ENCODE measurements around the gene NIPAL3.

The NIPAL3 gene

GRCh38 chr1:24391882-24392603 is 23.6 kb upstream of the NIPAL3 start:
- DNase-seq = peak; percentile 56

GRCh38 chr1:24392604-24392946 is 23.0 kb upstream of the NIPAL3 start:
- DNase-seq = no peak

GRCh38 chr1:24392982-24393650 is 22.5 kb upstream of the NIPAL3 start:
- DNase-seq = no peak

DNA sequence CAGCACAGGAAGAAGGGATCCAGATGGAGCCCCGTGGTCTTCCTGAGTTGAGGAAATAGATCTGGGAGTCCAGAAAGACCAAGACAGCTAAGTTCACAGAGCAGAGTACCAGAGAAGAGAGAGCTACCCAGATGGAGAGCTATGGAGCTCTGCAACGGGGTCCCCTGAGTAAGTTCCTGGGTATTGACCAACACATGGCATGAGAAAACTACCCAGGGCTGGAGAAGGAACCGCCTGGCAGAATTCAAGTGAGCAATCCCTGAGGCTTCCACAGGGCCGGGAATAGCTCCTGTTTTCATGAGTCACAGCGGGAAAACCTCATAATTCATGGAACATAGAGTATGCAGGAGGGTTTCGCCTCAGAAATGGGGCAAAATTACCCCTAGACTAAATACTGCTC is 21.7 kb upstream of the NIPAL3 start:
- DNase-seq = no peak

GRCh38 chr1:24400065-24400464 is 15.5 kb upstream of the NIPAL3 start:
- no peak for DNase-seq

DNA sequence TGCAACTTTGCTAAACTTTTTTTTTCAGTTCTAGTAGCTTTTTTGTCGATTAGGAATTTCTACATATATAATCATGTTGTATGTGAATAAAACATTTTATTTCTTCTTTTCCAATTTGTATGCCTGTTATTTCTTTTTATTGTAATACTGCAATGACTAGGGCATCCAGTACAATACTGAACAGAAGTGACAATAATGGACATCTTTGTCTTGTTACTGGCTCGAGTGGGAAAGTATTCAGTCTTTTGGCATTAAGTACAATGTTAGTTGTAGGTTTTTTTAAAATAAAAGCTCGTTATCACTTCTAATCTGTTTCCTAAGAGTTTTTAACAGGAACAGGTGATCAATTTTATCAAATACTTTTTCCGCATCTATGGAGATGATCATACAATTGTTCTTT is 11.8 kb upstream of the NIPAL3 start:
- DNase-seq = no peak

DNA sequence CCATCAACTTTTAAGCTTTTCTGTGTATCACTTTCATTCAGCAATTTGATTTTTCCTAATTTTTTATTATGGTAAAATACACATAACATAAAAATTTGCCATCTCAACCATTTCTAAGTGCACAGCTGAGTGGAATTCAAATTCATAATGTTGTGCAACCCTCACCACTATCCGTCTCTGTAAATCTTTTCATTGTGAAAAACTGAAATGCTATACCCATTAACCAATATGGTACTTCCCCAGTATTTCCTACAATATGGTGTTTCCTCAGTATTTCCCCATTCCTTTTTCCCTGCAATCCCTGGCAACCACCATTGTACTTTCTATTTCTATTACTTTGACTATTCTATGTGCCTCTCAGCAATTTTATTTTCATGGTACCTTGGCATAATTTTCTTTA is 8.8 kb upstream of the NIPAL3 start:
- no peak for DNase-seq

DNA sequence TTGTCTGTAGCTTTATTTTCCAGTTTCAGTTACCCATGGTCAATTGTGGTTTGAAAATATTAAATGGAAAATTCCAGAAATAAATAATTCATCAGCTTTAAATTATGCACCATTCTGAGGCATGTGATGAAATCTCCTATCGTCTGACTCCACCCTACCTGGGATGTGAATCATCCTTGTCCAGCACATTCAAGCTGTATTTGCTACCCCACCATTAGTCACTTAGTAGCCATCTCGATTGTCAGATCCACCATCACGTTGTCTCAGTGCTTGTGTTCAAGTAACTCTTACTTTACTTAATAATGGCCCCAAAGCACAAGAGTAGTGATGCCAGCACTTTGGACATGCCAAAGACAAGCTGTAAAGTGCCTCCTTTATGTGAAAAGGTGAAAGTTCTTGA is 6.1 kb upstream of the NIPAL3 start:
- DNase-seq = no peak

DNA sequence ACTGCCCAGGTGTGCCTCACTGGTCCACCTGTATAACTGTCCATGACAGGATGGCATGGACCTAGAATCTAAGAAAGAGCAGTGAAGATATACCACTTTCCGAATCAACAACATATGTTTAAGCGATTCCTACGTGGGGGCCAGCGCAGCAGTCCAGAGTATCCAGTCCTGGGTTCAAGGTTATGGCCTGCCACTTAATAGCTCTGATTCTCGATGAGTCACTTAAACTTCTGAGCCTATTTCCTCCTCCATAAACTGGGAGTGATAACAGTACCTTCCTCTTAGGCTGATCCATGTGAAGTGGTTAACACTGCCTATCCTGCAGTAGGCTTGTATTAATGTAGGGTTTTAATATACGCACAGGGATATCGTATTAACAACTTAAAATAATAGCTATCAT is 4.9 kb upstream of the NIPAL3 start:
- DNase-seq = no peak

GRCh38 chr1:24411963-24412362 is 3.6 kb upstream of the NIPAL3 start:
- DNase-seq = peak; percentile 59

- DNase-seq = no peak
These were observed 3.2 kb upstream of the NIPAL3 start for GRCh38 chr1:24412408-24412807.

DNA sequence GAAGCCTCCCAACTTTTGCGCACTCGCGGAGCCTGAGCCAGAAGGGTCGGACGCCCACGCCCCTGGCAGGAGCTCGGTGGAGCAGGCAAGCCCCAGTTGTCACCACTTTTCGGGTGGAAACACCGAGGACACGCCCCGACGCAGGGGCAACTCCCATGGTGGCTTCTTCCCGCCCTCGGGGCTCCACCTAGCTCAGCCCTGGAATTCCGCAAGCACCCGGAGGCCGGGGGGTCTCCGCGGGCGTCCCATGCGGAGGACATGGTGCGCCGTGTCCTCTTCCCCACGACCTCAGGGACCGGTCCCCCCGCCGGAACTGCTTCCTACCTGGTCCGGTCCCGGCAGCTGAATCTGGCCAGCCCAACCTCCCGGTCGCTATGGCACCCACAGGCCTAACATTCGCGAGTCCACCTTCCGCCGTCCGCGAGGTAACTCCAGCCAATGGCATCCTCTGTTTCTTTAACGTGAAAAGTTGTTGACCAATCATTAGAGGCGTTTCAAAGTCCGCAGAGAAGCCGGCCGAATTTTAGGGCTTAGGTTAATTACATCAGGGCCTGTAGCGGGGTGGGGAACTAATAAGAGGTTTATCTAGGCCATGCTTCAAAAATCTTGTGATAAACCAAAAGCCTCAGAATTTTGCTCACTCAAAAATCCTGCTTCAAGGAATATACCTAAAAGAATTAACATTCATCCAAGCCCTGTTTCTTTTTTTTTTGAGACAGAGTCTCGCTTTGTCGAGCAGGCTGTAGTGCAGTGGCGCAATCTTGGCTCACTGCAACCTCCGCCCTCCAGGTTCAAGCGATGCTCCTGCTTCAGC is 2.0 kb upstream of the NIPAL3 start, which contains the start of gene STPG1:
Gene STPG1, minus strand, starts transcription at position 433 of the 814 bp plus-strand sequence. CDS start 12,394 bp downstream, outside the sequence.
- peak; percentile 95 for DNase-seq

- no peak for DNase-seq
These were observed 748 bp upstream of the NIPAL3 start for GRCh38 chr1:24414775-24415333.

- DNase-seq = peak; percentile 33
These were observed 486 bp downstream of the NIPAL3 start for GRCh38 chr1:24415910-24416665.

GRCh38 chr1:24416666-24417391 is 1.2 kb downstream of the NIPAL3 start:
- peak; percentile 94 for DNase-seq

- DNase-seq = peak; percentile 25
These were observed 2.1 kb downstream of the NIPAL3 start for GRCh38 chr1:24417681-24418080.

DNA sequence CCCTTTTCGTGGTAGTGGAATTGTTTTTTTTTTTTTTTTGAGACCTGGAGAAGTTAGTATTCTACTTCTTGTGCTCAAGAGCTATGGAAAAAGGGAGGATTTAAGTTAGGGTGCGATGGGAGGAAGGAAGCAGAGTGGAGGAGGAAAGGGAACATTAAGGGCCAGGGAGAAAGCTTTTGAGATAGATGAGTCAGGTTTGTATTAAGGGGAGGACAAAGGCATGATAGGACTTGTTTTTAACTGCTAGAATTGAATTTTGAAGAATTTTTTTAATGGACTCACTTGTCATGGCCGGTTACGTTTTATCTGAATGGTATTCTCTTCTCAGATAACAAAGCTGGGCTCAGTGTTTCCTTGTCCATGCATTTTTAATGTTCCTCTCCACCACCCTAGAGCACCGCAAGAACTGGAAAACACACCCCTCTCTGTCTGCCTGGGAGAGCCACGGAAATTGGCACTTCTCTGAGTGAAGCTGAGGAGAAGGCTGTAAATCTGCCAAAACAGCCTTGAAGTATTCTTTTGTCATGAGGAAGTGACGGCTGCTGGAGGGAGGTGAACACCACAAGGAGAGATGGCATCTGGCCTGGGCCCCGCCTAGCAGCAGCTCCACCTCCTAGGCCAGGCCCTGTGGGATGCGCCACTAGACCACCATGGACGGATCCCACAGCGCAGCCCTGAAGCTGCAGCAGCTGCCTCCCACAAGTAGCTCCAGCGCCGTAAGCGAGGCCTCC is 3.5 kb downstream of the NIPAL3 start:
- peak; percentile 80 for DNase-seq

DNA sequence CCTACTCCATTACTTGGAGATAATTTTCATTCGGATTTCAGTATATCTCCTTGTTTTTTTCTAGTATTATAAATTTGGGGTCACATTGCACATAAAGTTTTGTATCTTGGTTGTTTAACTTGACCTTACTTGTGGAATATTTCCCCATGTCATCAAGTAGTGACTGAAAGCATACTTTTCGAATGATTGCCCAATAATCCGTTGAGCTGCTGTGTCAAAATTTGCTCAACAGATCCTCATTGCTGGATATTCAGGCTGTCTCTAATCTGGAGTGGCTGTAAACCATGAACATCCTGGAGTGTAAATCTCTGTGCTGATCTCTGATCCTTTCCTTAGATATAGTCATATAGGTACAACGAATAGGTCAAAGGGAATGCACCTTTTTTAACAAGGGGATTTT is 4.9 kb downstream of the NIPAL3 start:
- no peak for DNase-seq

DNA sequence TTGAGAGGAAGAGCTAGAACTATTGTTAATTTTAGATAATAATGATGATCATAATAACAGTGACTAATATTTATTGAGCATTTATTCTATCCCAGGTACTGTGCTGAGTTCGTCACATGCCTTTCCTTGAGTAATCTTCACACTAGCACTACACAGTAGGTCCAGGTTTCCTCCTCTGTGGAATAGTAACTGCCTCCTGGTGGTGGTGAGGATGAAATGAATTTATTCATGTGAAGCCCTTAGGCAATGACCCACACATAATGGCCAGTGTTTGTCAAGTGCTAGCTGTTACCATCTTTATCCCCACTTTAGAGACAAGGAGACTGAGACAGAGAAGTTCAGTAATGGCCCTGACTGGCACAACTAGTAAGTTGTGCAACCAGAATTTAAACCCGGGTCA is 5.9 kb downstream of the NIPAL3 start:
- no peak for DNase-seq

- DNase-seq = no peak
These were observed 8.6 kb downstream of the NIPAL3 start for GRCh38 chr1:24424207-24424606.

GRCh38 chr1:24424990-24425389 is 9.4 kb downstream of the NIPAL3 start:
- no peak for DNase-seq
